Superior temporal gyrus (tissue), 1 donor: ENCODE data around the gene ARHGAP8.
"Not testable (repeated sequence)": the region's sequence is repeated elsewhere in the genome, so short reads cannot be mapped to it uniquely, and the experiment has no call there.

Source experiments
- DNase-seq: peaks from one replicate; pipeline ENCODE4 v3.0.0-alpha.2; 2016; ENCODE audit errors: extremely low spot score

Gene ARHGAP8

GRCh38 chr22:44855855-44856254 is 103.5 kb downstream of the ARHGAP8 start:
- DNase-seq = no peak

GRCh38 chr22:44858819-44859218 is 106.4 kb downstream of the ARHGAP8 start:
- not testable (repeated sequence) for DNase-seq

GRCh38 chr22:44859641-44860040 is 107.3 kb downstream of the ARHGAP8 start:
- no peak for DNase-seq

- no peak for DNase-seq
Measured at GRCh38 chr22:44860311-44860710, 107.9 kb downstream of the ARHGAP8 start.

GRCh38 chr22:44861245-44861644 is 108.9 kb downstream of the ARHGAP8 start:
- DNase-seq = no peak

GRCh38 chr22:44862281-44862680 is 109.9 kb downstream of the ARHGAP8 start:
- no peak for DNase-seq

GRCh38 chr22:44862981-44863860 is 110.8 kb downstream of the ARHGAP8 start:
- DNase-seq = no peak

- DNase-seq = no peak
Measured at GRCh38 chr22:44865193-44866057, 113.0 kb downstream of the ARHGAP8 start.

GRCh38 chr22:44869196-44869595 is 116.8 kb downstream of the ARHGAP8 start:
- no peak for DNase-seq

GRCh38 chr22:44870021-44870420 is 117.6 kb downstream of the ARHGAP8 start:
- DNase-seq = peak; percentile 26

GRCh38 chr22:44871782-44872181 is 119.4 kb downstream of the ARHGAP8 start:
- DNase-seq = no peak

- no peak for DNase-seq
Measured at GRCh38 chr22:44876921-44877320, 124.5 kb downstream of the ARHGAP8 start.

GRCh38 chr22:44878483-44879300 is 126.3 kb downstream of the ARHGAP8 start:
- no peak for DNase-seq

- no peak for DNase-seq
Measured at GRCh38 chr22:44879301-44879680, 126.9 kb downstream of the ARHGAP8 start.

- no peak for DNase-seq
Measured at GRCh38 chr22:44880610-44881290, 128.4 kb downstream of the ARHGAP8 start.

- DNase-seq = no peak
Measured at GRCh38 chr22:44881624-44882023, 129.2 kb downstream of the ARHGAP8 start.

- DNase-seq = no peak
Measured at GRCh38 chr22:44882226-44882905, 130.0 kb downstream of the ARHGAP8 start.

- no peak for DNase-seq
Measured at GRCh38 chr22:44883011-44883421, 130.6 kb downstream of the ARHGAP8 start.

- DNase-seq = no peak
Measured at GRCh38 chr22:44884562-44884961, 132.2 kb downstream of the ARHGAP8 start.

GRCh38 chr22:44884968-44885805 is 132.8 kb downstream of the ARHGAP8 start:
- DNase-seq = no peak
